ENCODE data around the gene MTX1. TPM values are rescaled to one million over a fixed set of nuclear protein-coding genes. Genes with fewer than 3 reads are reported as not detected.
"Not testable (repeated sequence)": the region's sequence is repeated elsewhere in the genome, so short reads cannot be mapped to it uniquely, and the experiment has no call there.

Gene MTX1
- total RNA-seq, 4 donors from 2014 or later, result 33.2 to 45.2 (median 36.5) TPM

DNA sequence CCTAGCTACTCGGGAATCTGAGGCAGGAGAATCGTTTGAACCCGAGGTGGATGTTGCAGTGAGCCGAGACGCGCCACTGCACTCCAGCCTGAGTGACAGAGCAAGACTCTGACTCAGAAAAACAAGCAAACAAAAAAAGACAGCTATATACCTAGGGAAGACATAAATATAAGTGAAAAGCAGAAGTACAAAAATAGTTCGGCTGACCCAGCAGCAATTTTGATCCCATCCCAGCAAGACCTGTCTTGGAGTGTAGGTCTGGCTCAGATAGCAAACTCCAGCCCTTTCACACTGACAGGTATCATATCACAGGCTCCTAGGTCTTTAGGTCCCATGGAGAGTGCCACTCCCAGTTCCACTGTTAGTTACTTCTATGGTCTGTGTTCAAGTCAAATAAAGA is 14.6 kb downstream of the MTX1 start:
- no peaks in the 10 kb centered on the region for H3K27me3 ChIP-seq
- TF ChIP-seq POLR2A (IDR thresholded peaks at IDR 0.05), result no peak
- TF ChIP-seq, protein P1, sequence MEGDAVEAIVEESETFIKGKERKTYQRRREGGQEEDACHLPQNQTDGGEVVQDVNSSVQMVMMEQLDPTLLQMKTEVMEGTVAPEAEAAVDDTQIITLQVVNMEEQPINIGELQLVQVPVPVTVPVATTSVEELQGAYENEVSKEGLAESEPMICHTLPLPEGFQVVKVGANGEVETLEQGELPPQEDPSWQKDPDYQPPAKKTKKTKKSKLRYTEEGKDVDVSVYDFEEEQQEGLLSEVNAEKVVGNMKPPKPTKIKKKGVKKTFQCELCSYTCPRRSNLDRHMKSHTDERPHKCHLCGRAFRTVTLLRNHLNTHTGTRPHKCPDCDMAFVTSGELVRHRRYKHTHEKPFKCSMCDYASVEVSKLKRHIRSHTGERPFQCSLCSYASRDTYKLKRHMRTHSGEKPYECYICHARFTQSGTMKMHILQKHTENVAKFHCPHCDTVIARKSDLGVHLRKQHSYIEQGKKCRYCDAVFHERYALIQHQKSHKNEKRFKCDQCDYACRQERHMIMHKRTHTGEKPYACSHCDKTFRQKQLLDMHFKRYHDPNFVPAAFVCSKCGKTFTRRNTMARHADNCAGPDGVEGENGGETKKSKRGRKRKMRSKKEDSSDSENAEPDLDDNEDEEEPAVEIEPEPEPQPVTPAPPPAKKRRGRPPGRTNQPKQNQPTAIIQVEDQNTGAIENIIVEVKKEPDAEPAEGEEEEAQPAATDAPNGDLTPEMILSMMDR (IDR thresholded peaks at IDR 0.05), result no peak

DNA sequence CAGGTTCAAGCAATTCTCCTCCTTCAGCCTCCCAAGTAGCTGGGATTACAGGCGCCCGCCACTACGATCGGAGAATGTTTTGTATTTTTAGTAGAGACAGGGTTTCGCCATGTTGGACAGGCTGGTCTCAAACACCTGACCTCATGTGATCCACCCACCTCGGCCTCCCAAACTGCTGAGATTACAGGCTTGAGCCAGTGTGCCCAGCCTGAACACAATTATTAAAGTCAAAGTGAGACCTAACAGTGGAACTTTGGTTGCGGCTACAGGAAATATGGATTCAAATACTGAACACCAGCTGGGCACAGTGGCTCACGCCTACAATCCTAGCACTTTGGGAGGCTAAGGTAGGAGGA is 16.9 kb downstream of the MTX1 start:
- not testable (repeated sequence) for H3K27me3 ChIP-seq, H3K36me3 ChIP-seq, DNase-seq, H3K4me3 ChIP-seq, H3K9me3 ChIP-seq, H3K4me1 ChIP-seq, H3K27ac ChIP-seq

More for the DNA sequence above, 14.6 kb downstream of the MTX1 start:
- no peaks in the 10 kb centered on the region for H3K36me3 ChIP-seq
- no peaks in the 10 kb centered on the region for H3K9me3 ChIP-seq
- DNase-seq, result no peak
- no peak overlapping the region for H3K27ac ChIP-seq
- H3K4me3 ChIP-seq, result no peak overlapping the region
- peaks cover 0 to 8% (median 2%) of the 10 kb centered on the region in 4 donors for H3K4me1 ChIP-seq

DNA sequence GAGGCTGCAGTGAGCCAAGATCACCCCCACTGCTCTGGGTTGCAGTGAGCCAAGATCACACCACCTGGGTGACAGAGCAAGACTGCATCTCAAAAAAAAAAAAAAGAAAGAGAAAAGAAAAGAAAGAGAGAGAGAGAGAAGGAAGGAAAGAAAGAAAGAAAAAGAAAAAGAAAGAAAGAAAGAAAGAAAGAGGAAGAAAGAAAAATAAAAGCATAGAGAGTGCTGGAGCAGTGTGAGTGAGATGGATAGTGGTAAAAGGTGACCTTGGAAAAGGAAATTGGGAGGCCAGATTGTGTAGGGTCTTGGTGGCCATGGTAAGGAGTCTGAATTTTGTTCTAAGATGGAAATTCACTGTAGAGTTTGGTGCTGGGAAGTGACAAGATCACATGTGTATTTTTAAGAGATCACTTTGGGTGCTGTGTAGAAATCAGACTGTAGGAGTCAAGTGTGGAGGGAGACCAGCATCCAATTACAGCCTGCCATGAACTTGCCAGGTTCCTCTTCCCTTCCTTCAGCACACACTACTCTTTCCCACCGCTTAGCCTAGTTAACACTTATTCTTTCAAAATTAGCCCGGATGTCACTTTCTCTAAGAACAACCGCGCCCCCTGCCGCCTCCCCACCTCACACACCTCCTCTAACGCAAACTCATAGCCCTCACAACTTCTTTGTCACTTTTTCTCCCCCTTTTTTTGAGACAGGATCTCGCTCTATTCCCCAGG is 17.9 kb downstream of the MTX1 start:
- Histone ChIP-seq H3K9me3 (no peaks in the 10 kb centered on the region), H3K27me3 (no peaks in the 10 kb centered on the region), H3K27ac (peak overlapping the region; percentile 78 to 86 (median 83)), H3K4me3 (peak overlapping the region; percentile 41 to 66 (median 55)), H3K4me1 (peaks cover 0 to 5% (median 0%) of the 10 kb centered on the region in 4 donors), H3K36me3 (no peaks in the 10 kb centered on the region)
- peak; percentile 78 to 94 (median 93) for DNase-seq
- TF ChIP-seq POLR2A (IDR thresholded peaks at IDR 0.05), result no peak
- TF ChIP-seq, protein P1 (IDR thresholded peaks at IDR 0.05), result peak; percentile 49 to 73 (median 56)

DNA sequence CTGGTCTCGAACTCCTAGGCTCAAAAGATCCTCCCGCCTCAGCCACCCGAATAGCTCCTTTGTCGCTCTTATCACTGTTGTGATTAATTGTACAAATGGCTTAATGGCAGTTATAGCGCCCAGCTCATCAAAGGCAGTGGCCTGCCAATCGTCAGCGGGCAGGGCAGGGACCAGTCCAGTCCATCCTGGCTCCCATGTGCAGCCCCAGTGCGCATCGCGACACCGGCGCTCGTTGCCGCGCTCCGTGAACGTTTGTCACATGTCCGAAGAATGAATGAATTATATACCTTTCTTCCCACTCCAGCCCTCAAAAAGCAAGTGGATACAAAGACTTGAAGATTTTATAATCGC is 18.4 kb downstream of the MTX1 start:
- peak overlapping the region; percentile 78 to 86 (median 83) for H3K27ac ChIP-seq
- H3K4me1 ChIP-seq, result peaks cover 0 to 5% (median 0%) of the 10 kb centered on the region in 4 donors
- no peak for TF ChIP-seq POLR2A (IDR thresholded peaks at IDR 0.05)
- TF ChIP-seq, protein P1 (IDR thresholded peaks at IDR 0.05), result peak in 1 of 6 experiments; percentile 0
- H3K4me3 ChIP-seq, result peak overlapping the region; percentile 41 to 66 (median 55)
- H3K27me3 ChIP-seq, result no peaks in the 10 kb centered on the region
- H3K9me3 ChIP-seq, result no peaks in the 10 kb centered on the region
- peak in 2 of 3 donors; percentile 74 to 75 for DNase-seq
- no peaks in the 10 kb centered on the region for H3K36me3 ChIP-seq

DNA sequence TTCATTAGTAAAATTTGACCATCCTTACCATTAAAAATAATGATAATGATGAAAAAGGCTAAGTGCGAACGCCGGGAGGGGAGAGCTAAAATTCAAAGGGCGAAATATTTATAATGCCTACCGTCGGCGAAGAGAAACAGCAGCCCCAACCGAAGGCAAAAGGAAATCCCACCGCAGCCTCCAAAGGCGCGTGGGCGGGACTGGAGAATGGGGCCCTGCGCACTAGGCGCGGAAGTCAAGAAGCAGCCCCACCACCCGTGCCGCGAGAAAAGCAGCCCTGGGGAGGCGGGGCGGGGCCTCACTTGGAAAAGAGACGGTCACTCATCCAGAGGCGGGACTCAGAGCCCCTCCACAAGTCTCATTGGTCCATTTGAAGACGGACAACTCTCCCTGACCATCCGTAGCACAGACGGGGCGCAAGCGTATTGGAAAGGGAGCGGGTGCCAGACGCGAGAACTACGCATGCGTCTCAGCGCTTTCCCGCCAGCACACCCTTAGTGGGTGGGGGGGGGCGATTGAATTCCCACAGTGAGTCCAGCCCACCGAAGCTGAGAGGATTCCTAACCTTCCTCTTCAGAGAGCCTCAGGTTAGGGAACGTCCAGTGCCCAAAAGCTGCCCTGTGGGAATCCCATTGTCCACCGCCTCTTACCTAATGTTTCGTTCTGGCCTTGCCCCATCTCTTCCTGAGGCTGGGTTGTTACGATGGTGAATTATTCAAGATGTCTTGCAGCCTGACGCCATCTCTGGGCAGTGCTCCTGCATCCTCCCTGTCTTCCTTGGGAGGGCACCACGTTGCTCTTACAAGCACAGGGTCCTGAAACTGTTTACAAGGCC is 19.0 kb downstream of the MTX1 start:
- Histone ChIP-seq H3K27ac (peak overlapping the region; percentile 78 to 86 (median 83)), H3K36me3 (no peaks in the 10 kb centered on the region), H3K9me3 (no peaks in the 10 kb centered on the region), H3K4me1 (peaks cover 0 to 5% (median 0%) of the 10 kb centered on the region in 4 donors), H3K4me3 (peak overlapping the region; percentile 41 to 66 (median 55)), H3K27me3 (no peaks in the 10 kb centered on the region)
- TF ChIP-seq, protein P1 (IDR thresholded peaks at IDR 0.05), result peak in 3 of 6 experiments; percentile 7 to 22 (median 15)
- peak; percentile 32 to 34 for TF ChIP-seq POLR2A (IDR thresholded peaks at IDR 0.05)
- peak; percentile 96 to 100 (median 99) for DNase-seq

DNA sequence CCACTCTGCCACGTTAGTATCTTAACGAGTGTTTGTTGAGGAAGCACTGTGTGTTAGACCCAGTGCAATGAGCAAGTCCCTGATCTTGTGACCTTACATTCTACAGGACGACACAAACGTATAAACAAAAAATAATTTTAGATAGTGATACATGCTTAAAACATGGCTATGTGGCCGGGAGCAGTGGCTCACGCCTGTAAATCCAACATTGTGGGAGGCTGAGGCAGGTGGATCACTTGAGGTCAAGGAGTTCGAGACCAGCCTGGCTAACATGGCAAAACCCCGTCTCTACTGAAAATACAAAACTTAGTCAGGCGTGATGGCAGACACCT is 19.6 kb downstream of the MTX1 start:
- H3K27ac ChIP-seq, result peak overlapping the region; percentile 78 to 86 (median 83)
- peak overlapping the region; percentile 41 to 66 (median 55) for H3K4me3 ChIP-seq
- H3K4me1 ChIP-seq, result peaks cover 0 to 5% (median 0%) of the 10 kb centered on the region in 4 donors
- H3K27me3 ChIP-seq, result no peaks in the 10 kb centered on the region
- TF ChIP-seq POLR2A (IDR thresholded peaks at IDR 0.05), result no peak
- TF ChIP-seq, protein P1 (IDR thresholded peaks at IDR 0.05), result no peak
- no peaks in the 10 kb centered on the region for H3K9me3 ChIP-seq
- H3K36me3 ChIP-seq, result no peaks in the 10 kb centered on the region
- no peak for DNase-seq

DNA sequence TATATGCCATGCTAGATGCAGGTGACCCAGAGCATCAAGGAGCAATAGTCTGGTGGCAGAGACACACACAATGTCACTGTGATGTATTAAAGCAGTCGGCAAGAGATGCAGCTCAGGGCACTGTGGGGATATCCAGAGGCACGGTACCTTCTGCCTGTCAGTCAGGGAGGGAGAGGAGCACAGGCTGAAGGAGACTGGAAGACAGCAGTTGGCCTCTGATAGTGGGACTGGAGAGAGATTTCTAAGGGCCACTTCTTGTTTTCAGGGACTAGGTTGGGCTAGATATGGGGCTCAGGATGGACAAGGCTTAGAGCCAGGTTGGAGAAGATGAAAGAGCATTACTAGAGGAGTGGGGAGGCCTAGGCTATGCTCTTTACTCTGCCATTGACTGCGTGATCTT is 22.8 kb downstream of the MTX1 start:
- not testable (repeated sequence) for H3K27me3 ChIP-seq, H3K27ac ChIP-seq, H3K4me1 ChIP-seq, H3K36me3 ChIP-seq, H3K9me3 ChIP-seq, H3K4me3 ChIP-seq, DNase-seq

DNA sequence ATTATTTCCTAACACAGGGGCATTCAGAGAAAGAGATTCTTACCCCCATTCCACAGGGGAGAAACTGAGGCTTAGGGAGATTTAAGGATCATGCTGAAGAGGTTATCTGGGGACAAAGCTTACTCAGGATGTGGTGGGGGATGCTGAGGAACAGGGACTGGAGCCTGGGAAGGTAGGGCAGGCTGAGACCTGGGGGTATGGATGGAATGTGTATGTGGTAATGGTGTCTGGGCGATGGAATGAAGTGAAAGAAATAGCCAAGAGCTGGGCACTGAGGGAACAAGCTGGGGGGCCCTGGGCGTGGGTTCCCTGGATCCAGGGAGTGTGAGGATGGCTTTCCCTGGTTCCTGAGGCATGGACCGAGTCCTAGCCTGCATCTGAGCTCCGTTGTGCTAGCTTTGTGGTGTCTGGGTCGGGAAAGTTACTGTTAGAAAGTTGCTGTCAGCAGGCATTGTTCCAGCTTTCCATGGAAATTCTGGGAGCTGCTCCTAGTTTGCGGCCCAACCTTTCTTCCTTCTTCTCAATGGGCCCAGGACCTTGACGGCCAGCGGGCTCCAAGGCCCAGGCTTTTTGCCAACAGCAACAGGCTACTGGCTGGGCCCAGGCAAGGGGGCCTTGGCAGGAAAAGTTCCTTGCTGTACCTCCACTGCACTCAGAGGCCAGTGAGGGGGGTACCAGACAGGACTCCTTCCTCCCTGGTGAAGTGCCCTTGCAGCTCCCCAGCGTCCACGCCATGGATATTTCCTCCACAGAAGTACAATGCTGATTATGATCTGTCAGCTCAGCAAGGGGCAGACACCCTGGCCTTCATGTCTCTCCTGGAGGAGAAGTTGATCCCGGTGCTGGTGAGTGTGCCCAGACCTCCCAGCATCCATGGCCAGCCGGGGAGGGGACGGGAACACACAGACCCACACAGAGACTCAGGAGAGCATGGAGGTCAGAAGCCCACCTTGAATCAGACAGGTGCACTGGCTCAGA is 23.8 kb downstream of the MTX1 start:
- not testable (repeated sequence) for H3K9me3 ChIP-seq, H3K4me3 ChIP-seq, DNase-seq, H3K27me3 ChIP-seq, H3K4me1 ChIP-seq
- H3K27ac ChIP-seq, result peak overlapping the region in 1 of 4 donors; percentile 12
- H3K36me3 ChIP-seq, result peaks cover 0 to 18% (median 0%) of the 10 kb centered on the region in 3 donors

Data from Peyer's patch (tissue), 4 donors.